ENCODE data around the gene CDH4.

DNA sequence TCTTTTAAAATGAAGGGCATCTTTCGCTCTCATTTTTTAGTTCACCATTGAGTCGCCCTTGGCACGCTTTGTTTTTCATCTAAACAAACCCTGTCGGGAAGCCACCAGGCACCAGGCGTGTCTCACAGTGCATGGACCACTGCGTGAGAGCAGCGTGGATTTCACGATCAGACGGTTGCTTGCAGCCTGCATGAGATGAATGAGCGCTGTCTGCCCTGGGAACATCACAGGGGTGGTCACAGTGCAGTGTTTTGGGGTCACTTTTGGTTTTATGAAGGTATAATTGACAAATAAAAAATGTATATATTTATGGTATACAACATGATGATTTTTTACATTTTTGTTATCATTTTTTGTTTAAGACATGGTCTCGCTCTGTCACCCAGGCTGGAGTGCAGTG lies 61.3 kb downstream of the CDH4 start:
- TF ChIP-seq, protein P1, sequence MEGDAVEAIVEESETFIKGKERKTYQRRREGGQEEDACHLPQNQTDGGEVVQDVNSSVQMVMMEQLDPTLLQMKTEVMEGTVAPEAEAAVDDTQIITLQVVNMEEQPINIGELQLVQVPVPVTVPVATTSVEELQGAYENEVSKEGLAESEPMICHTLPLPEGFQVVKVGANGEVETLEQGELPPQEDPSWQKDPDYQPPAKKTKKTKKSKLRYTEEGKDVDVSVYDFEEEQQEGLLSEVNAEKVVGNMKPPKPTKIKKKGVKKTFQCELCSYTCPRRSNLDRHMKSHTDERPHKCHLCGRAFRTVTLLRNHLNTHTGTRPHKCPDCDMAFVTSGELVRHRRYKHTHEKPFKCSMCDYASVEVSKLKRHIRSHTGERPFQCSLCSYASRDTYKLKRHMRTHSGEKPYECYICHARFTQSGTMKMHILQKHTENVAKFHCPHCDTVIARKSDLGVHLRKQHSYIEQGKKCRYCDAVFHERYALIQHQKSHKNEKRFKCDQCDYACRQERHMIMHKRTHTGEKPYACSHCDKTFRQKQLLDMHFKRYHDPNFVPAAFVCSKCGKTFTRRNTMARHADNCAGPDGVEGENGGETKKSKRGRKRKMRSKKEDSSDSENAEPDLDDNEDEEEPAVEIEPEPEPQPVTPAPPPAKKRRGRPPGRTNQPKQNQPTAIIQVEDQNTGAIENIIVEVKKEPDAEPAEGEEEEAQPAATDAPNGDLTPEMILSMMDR (IDR thresholded peaks at IDR 0.05) = no peak
- TF ChIP-seq POLR2A (IDR thresholded peaks at IDR 0.05) = no peak
